ENCODE results near the gene COMMD1.
A peak's percentile ranks its signal among the peaks of the same experiment; 100 is the strongest.
"Not testable (repeated sequence)": the region's sequence is repeated elsewhere in the genome, so short reads cannot be mapped to it uniquely, and the experiment has no call there.

COMMD1 gene

DNA sequence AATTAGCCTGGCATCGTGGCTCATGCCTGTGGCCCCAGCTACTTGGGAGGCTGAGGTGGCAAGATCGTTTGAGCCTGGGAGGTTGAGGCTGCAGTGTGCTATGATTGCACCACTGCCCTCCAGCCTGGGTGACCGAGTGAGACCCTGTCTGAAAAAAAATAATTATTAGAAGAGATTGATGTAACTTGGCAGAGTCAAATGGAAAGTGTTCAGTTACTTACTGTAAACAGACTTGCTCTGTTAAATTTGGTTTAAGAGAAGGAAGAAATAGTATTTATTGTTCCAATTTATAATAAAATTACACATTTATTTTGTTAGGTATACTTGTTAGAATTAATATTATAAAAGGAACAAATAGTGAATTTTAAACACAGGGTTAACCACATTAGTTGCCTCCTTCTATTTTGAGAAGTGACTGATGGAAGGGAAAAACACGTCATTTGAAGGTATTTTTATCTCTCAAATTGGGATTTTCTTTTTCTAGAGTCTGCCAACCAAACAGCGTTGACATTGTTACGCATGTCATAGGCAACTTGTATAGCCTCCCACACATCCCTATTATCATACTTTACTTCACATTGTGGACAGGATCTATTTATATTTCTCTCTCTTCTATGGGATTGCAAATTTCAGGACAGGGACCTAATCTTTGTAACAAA is 171.6 kb downstream of the COMMD1 start:
- no peak for DNase-seq

DNA sequence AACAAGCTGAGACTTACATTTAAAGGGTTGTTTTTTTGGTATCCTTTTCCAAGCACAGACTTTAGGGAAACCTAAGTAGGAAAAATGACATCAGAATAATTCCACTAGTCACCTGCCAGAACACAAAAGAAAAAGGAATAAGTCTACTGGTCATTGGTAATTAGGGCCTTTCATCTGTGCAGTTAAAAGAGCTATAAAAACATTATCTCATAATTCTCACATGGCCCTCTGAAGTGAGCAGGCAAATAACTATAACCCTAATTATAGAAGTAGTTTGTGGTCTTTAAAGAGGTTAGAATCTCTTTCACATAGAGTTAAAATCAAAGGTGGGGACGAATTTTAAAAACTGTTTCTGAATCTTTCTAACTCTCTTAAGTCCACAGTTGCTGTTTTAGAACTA is 179.3 kb downstream of the COMMD1 start:
- DNase-seq, result no peak

GRCh38 chr2:62089658-62090057 is 184.2 kb downstream of the COMMD1 start:
- DNase-seq, result no peak

- DNase-seq, result no peak
These were observed 186.0 kb downstream of the COMMD1 start for GRCh38 chr2:62091471-62091870.

GRCh38 chr2:62099050-62099449 is 193.6 kb downstream of the COMMD1 start:
- DNase-seq, result peak; percentile 38 to 44

DNA sequence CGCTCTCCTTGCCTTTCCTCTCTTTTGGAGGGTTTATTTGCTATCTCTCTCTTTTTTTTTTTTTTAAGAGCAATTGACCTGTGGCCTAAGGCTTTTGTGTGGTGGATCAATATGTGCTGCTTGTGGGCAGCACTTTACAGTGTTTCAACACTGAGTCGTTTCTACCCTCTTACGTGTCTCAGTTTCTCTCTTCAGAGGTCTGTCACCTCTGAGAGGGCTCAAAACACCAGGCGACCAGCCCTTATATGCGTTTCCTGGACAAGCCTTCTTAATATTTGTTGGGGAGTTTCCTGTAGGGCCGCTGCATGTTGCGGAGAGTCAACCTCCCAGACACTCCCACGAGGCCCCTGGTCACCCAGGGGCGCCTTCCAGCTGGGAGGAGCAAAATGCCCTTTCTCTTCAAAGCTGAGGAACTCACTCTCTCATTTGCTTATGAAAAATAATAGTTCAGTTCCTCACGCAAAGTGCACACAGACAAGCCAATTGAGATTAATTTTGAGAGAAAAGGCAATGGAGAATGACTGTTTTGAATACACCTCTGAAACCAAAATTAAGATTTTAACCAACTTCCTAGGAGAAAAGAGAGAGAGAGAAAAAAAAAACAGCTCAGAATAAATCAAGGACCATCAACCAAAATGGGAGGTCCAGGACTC is 194.2 kb downstream of the COMMD1 start:
- DNase-seq, result peak; percentile 23 to 41

- no peak for DNase-seq
These were observed 196.4 kb downstream of the COMMD1 start for GRCh38 chr2:62101886-62102285.

DNA sequence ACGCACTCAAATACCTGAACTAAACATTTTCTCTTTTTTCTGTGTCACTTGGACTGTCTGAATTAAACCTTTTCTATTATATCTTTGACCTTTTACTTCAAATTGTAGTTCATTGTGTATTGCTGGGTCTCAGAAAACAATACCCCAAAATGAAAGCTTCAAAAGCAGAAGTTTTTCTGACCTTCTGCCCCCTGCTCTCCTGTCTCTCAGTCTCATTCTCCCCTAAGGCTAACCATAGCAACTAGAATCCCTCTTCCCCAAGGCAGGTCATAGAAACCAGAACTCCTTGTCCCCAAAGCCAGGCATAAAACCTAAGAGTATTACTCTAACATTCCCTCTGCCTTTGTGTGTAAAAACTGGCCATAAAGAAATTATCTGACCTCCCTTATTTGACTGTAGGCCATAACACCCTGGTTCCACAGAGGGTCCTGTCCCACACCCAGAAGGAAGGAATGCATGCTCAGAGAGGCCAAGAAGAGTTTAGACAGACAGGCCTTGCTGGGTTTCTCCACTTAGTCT is 197.0 kb downstream of the COMMD1 start:
- no peak for DNase-seq

GRCh38 chr2:62109554-62109953 is 204.1 kb downstream of the COMMD1 start:
- DNase-seq, result no peak

GRCh38 chr2:62110415-62111025 is 205.0 kb downstream of the COMMD1 start:
- no peak for DNase-seq

DNA sequence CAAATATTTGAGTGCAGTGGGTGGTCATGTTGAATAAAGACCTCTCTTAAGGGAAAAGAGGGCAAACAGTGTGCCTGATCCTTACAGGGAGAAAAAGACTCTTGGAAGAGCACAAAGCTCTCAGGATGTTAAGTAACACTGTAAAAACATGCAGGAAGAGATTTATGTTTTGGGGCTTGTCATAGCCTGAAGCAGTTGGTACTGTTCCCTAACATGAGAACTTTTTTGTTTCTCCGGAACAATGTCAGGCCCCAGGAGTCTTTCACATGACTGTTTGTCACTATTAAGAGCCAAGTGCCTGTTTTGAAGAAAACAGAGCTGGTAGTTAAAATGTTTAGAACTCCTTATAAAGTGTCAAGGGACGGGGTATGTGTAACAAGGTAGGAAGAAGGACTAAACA is 206.7 kb downstream of the COMMD1 start:
- DNase-seq, result no peak

DNA sequence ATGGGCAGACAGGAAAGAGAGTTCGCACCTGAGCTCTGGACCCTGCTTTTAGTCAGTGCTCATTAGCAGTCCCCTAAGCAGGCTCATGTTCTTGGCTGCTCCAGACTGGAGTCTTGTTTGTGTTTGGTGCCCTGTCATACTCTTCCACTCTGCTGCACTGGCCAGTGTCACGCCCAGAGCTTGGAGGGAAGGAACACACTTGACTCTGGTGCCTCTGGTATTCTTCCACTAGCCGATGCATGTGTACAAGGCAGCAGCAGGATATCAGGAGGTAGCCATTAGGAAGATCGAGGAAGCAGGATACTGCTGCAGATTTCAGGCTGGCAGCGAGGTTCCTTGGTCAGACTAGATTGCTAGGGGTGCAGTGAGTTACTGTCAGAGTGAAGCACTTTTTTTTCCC is 209.1 kb downstream of the COMMD1 start:
- no peak for DNase-seq

- no peak for DNase-seq
These were observed 211.5 kb downstream of the COMMD1 start for GRCh38 chr2:62116983-62117382.

DNA sequence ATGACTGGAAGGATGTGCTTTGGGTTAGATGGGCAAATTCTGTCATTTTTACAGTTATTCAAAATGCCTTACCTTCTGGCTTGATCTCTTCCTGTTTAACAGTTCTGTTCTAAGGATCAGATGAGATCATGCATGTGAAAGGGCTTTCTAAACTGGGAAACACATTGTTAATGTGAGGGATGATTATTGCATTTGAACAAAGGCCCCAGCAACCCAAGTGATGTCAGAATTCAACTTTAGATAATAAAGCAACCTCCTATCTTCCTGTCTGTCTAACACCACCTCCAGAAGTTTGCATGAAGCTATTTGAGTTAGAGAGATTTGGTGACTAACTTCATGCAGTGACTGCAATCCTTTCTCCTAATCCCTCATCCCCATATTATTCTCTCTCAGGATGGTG is 212.7 kb downstream of the COMMD1 start:
- no peak for DNase-seq

DNA sequence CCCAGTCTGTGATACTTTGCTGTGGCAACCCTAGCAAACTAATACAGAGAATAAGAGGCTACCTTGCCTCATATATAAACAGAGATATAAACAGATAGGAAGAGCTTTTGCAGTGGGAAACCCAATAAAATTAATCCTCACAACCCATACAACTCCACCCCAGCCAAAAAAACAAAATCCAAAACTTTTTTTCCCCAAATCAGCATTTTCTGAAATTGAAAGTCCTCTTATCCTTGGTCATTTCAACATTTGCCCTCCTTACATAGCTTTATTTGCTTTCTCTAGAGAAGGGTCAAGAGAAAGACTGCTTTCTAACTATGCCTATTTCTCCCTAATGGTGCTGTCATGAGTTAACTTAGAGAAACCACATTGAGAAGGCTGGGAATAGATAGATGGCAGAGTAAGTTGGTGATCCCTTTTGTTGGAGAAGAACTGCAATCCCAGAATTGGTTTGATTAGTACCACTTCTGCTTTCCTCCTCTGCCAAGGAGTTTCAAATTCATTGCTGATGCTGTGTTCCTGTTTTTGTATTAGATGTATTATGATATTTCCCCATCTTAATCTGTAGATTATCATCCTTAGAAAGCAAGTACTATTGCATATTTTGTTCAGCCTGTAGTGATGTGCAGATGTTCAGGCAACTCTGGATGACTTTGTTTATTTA is 214.0 kb downstream of the COMMD1 start:
- peak; percentile 56 to 73 for DNase-seq

DNA sequence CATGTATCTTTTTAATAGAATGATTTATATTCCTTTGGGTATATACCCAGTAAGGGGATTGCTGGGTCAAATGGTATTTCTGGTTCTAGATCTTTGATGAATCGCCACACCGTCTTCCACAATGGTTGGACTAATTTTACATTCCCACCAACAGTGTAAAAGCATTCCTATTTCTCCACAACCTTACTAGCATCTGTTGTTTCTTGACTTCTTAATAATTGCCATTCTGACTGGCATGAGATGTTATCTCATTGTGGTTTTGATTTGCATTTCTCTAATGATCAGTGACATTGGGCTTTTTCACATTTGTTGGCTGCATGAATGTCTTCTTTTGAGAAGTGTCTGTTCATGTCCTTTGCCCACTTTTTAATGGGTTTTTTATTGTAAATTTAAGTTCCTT is 220.8 kb downstream of the COMMD1 start:
- DNase-seq, result not testable (repeated sequence)

DNA sequence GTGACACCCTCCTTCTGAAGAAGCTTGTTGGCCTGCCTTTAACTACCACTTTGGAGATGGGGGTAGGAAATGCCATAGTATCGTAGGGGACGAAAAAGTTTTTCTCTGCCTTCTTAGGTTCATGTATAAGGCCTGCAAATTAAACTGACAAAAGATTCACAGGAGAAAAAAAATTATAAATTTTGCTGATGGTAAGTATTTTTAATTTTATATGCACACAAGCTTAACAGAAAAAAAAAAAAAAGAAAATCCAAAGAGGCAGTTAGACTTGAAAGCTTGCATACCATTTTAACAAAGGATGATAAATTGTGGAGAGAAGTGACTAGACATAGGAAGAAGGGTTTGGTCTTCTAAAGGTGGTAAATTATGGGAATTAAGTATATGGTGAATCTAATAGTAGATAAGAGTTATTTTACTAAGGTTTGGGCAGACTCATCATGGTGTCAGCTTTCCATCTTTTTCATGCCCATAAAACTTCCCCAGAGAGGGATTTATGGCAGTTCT is 227.9 kb downstream of the COMMD1 start:
- DNase-seq, result no peak

DNA sequence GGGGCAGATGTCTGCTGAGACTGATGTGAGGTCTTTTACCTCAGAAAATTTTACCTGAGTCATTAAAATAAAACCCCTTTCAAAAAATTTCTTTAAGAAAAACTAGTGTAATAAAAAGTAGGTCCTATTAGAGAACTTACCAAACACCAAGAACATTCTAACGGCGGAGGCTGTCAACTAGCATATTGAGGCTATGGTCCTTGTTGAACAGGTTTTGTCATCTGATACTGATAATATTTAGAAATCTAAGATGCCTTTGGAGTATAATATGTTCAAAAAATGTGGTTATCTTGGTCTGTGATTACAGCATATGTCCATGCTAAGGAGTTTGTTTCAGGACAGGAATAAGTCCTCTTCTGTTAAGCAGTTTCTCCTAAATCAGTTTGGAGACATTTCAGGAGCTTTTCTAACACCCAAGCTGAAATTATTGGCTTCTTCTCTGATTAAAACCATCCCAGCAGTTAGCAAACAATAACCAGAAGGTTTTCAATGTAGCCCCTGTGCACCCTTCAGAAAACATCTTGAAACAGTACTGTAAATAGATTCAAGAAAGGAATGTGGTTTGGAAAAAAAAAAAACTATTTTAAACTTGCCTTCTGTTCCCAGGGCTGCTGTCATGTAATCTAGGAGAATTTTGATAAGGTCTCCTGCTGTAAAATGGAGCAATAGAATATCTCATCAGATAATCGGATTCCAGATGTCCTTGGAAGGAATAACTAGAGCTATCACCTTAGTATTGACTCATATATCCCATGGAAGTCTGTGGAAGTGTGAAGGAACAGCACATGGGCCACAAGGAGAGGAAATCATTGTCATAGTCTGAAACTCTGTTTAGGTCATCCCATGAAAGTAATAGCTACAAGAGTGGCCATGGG is 231.7 kb downstream of the COMMD1 start:
- no peak for DNase-seq

- peak in 1 of 2 experiments; percentile 28 for DNase-seq
These were observed 235.1 kb downstream of the COMMD1 start for GRCh38 chr2:62140426-62141141.

GRCh38 chr2:62141142-62141740 is 235.8 kb downstream of the COMMD1 start:
- peak; percentile 17 to 25 for DNase-seq

GRCh38 chr2:62142054-62142453 is 236.6 kb downstream of the COMMD1 start:
- DNase-seq, result peak; percentile 6 to 14

Data from Kasumi-1 (cell line).